Measurements from ENCODE around the gene DNAJC1.
"Not testable (repeated sequence)": the region's sequence is repeated elsewhere in the genome, so short reads cannot be mapped to it uniquely, and the experiment has no call there.

Gene DNAJC1

GRCh38 chr10:22003177-22003963, at the start of gene DNAJC1:
TSS of gene DNAJC1 (minus strand) at chr10:22003730. CDS start at chr10:22003434, 296 bp downstream.
- DNase-seq (ENCODE audit: extremely low read depth in 1 of 2, low read depth in 1 of 2), result peak; percentile 98 to 99

- no peak for DNase-seq (ENCODE audit: extremely low read depth in 1 of 2, low read depth in 1 of 2)
These were observed 49.5 kb upstream of the DNAJC1 start for GRCh38 chr10:22053048-22053447.

GRCh38 chr10:22049635-22050034, 46.1 kb upstream of the DNAJC1 start:
- DNase-seq (ENCODE audit: extremely low read depth in 1 of 2, low read depth in 1 of 2), result no peak

- DNase-seq (ENCODE audit: extremely low read depth in 1 of 2, low read depth in 1 of 2), result no peak
These were observed 44.3 kb upstream of the DNAJC1 start for GRCh38 chr10:22047812-22048211.

- no peak for DNase-seq (ENCODE audit: extremely low read depth in 1 of 2, low read depth in 1 of 2)
These were observed 39.8 kb upstream of the DNAJC1 start for GRCh38 chr10:22043327-22043633.

- no peak for DNase-seq (ENCODE audit: extremely low read depth in 1 of 2, low read depth in 1 of 2)
These were observed 39.2 kb upstream of the DNAJC1 start for GRCh38 chr10:22042557-22043326.

- DNase-seq (ENCODE audit: extremely low read depth in 1 of 2, low read depth in 1 of 2), result no peak
These were observed 30.8 kb upstream of the DNAJC1 start for GRCh38 chr10:22034333-22034732.

GRCh38 chr10:22032268-22032667, 28.7 kb upstream of the DNAJC1 start:
- not testable (repeated sequence) for DNase-seq (ENCODE audit: extremely low read depth in 1 of 2, low read depth in 1 of 2)

GRCh38 chr10:22030421-22030820, 26.9 kb upstream of the DNAJC1 start:
- DNase-seq (ENCODE audit: extremely low read depth in 1 of 2, low read depth in 1 of 2), result no peak

GRCh38 chr10:22029445-22030236, 26.1 kb upstream of the DNAJC1 start:
- DNase-seq (ENCODE audit: extremely low read depth in 1 of 2, low read depth in 1 of 2), result no peak

GRCh38 chr10:22027364-22028238, 24.1 kb upstream of the DNAJC1 start:
- no peak for DNase-seq (ENCODE audit: extremely low read depth in 1 of 2, low read depth in 1 of 2)

- no peak for DNase-seq (ENCODE audit: extremely low read depth in 1 of 2, low read depth in 1 of 2)
These were observed 22.8 kb upstream of the DNAJC1 start for GRCh38 chr10:22026287-22026686.

- no peak for DNase-seq (ENCODE audit: extremely low read depth in 1 of 2, low read depth in 1 of 2)
These were observed 20.0 kb upstream of the DNAJC1 start for GRCh38 chr10:22023508-22023907.

GRCh38 chr10:22022257-22023032, 18.9 kb upstream of the DNAJC1 start:
- peak in 1 of 2 donors; percentile 11 for DNase-seq (ENCODE audit: extremely low read depth in 1 of 2, low read depth in 1 of 2)

GRCh38 chr10:22021144-22021543, 17.6 kb upstream of the DNAJC1 start:
- DNase-seq (ENCODE audit: extremely low read depth in 1 of 2, low read depth in 1 of 2), result not testable (repeated sequence)

- DNase-seq (ENCODE audit: extremely low read depth in 1 of 2, low read depth in 1 of 2), result no peak
These were observed 13.9 kb upstream of the DNAJC1 start for GRCh38 chr10:22017283-22018020.

- DNase-seq (ENCODE audit: extremely low read depth in 1 of 2, low read depth in 1 of 2), result no peak
These were observed 12.6 kb upstream of the DNAJC1 start for GRCh38 chr10:22016046-22016705.

- DNase-seq (ENCODE audit: extremely low read depth in 1 of 2, low read depth in 1 of 2), result no peak
These were observed 7.5 kb upstream of the DNAJC1 start for GRCh38 chr10:22010973-22011408.

All from activated CD8-positive, alpha-beta memory T cell treated with anti-CD3 and anti-CD28 coated beads for 1 hour (primary cell).